HCT116 (cell line): ENCODE data around the gene SERPINA3.

Source experiments
- CBX3 ChIP-seq: IDR thresholded peaks from 2 replicates; pipeline ENCODE4 v1.6.1; 2012; ENCODE audit warnings: low read depth
- CEBPB ChIP-seq: IDR thresholded peaks from 2 replicates; pipeline ENCODE4 v1.6.1; 2012; ENCODE audit warnings: low read depth
- CTCF ChIP-seq, 3 experiments: fragments of 200-600 bp in 1 of 3; sonication (generic) in 1 of 3; IDR thresholded peaks in 2 of 3; conservative IDR thresholded peaks in 1 of 3; 2 replicates each; pipeline ENCODE4 v1.5.1; 2012 to 2017; ENCODE audit warnings: low read depth in 2 of 3, low read length in 2 of 3, antibody characterized with exemption in 1 of 3, borderline replicate concordance in 1 of 3, control low read depth in 1 of 3, mild to moderate bottlenecking in 1 of 3, mixed read lengths in 1 of 3, mixed run types in 1 of 3, moderate library complexity in 1 of 3; ENCODE audit not compliant: insufficient read depth in 1 of 3
- EZH2 ChIP-seq: fragments of 200-600 bp; sonication (generic); IDR thresholded peaks from 2 replicates; pipeline ENCODE4 v1.6.1; 2017; ENCODE audit warnings: antibody characterized with exemption, mixed run types
- EZH2phosphoT487 ChIP-seq: fragments of 200-600 bp; IDR thresholded peaks from 2 replicates; pipeline ENCODE4 v1.6.1; 2018; ENCODE audit warnings: antibody characterized with exemption, borderline replicate concordance
- JUND ChIP-seq: IDR thresholded peaks from 2 replicates; pipeline ENCODE4 v1.6.1; 2012
- MAX ChIP-seq: IDR thresholded peaks from 2 replicates; pipeline ENCODE4 v1.6.1; 2012
- POLR2A ChIP-seq: IDR thresholded peaks from 2 replicates; pipeline ENCODE4 v1.7.0; 2011; ENCODE audit warnings: borderline replicate concordance; ENCODE audit not compliant: insufficient read depth, insufficient read length; ENCODE audit errors: extremely low read depth
- POLR2AphosphoS5 ChIP-seq: IDR thresholded peaks from 2 replicates; pipeline ENCODE4 v1.6.1; 2011; ENCODE audit warnings: mild to moderate bottlenecking, low read depth, low read length, moderate library complexity
- REST ChIP-seq: IDR thresholded peaks from 2 replicates; pipeline ENCODE4 v1.6.1; 2012; ENCODE audit warnings: low read depth
- SIN3A ChIP-seq: IDR thresholded peaks from 2 replicates; pipeline ENCODE4 v1.6.1; 2012; ENCODE audit warnings: low read depth
- ZNF274 ChIP-seq: fragments of 200-500 bp; sonication (Bioruptor generic); IDR thresholded peaks from 2 replicates; pipeline ENCODE4 v1.6.1; 2014; ENCODE audit warnings: mild to moderate bottlenecking, low read depth, low read length, inconsistent platforms

- TF ChIP-seq POLR2AphosphoS5 = no peak
- no peak for TF ChIP-seq CTCF (IDR thresholded peaks at IDR 0.05 in 2 of 3, conservative IDR thresholded peaks at IDR 0.05 in 1 of 3; ENCODE audit: borderline replicate concordance in 1 of 3, insufficient read depth in 1 of 3, low read depth in 2 of 3, low read length in 2 of 3)
- TF ChIP-seq POLR2A = no peak
- TF ChIP-seq MAX = no peak
- no peak for TF ChIP-seq EZH2
- TF ChIP-seq EZH2phosphoT487 = no peak
- TF ChIP-seq SIN3A = no peak
- no peak for TF ChIP-seq CEBPB
- no peak for TF ChIP-seq JUND
- TF ChIP-seq REST = no peak
- no peak for TF ChIP-seq CBX3
- TF ChIP-seq ZNF274 = no peak
Measured at GRCh38 chr14:94575730-94576585, 36.2 kb upstream of the SERPINA3 start.
